ENCODE data around the gene SCARB2. TPM values are rescaled to one million over a fixed set of nuclear protein-coding genes. Genes with fewer than 3 reads are reported as not detected.
A peak's percentile ranks its signal among the peaks of the same experiment; 100 is the strongest.

Gene SCARB2
- total and polyA plus RNA-seq, 2 donors (not counting 1 experiment from before 2014, with no cell fraction given), result 195 to 365 TPM

DNA sequence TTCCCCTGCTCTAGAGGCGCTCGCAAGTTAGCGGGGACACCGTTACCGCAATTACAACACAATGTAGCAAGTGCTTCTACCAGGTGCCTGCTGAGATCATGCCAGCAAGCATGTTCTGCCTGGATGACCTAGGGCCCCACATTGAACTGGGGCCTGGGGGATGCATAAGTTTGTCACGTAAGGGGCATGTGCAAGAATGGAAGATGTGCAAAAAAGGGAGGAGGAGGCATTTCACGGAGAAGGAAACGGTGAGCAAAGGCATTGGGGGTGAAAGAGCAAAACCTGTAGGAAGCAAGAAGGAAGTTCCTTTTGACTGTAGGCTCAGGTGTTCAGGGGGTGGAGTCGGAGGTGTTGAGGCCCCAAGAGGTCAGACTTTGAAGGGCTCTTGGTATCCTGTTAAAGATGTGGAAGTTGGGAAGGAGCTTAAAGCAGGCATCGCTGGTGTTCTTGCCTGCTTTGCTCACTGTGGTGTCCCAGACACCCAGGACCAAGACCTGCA lies 602 bp upstream of the SCARB2 start:
- Histone ChIP-seq H3K79me2 (ENCODE audit: control insufficient read depth, insufficient read depth, low read length) (peaks cover 41% of the 10 kb centered on the region), H3K4me1 (ENCODE audit: control insufficient read depth, extremely low read depth, insufficient read depth, low read length) (peaks cover 12% of the 10 kb centered on the region)
- TF ChIP-seq, protein P1, sequence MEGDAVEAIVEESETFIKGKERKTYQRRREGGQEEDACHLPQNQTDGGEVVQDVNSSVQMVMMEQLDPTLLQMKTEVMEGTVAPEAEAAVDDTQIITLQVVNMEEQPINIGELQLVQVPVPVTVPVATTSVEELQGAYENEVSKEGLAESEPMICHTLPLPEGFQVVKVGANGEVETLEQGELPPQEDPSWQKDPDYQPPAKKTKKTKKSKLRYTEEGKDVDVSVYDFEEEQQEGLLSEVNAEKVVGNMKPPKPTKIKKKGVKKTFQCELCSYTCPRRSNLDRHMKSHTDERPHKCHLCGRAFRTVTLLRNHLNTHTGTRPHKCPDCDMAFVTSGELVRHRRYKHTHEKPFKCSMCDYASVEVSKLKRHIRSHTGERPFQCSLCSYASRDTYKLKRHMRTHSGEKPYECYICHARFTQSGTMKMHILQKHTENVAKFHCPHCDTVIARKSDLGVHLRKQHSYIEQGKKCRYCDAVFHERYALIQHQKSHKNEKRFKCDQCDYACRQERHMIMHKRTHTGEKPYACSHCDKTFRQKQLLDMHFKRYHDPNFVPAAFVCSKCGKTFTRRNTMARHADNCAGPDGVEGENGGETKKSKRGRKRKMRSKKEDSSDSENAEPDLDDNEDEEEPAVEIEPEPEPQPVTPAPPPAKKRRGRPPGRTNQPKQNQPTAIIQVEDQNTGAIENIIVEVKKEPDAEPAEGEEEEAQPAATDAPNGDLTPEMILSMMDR (conservative IDR thresholded peaks at IDR 0.05 in 1 of 2, IDR thresholded peaks at IDR 0.05 in 1 of 2; ENCODE audit: low read depth in 1 of 2, low read length in 2 of 2), result no peak
- TF ChIP-seq EZH2 (IDR thresholded peaks at IDR 0.05; ENCODE audit: low read length, missing control alignments), result no peak

DNA sequence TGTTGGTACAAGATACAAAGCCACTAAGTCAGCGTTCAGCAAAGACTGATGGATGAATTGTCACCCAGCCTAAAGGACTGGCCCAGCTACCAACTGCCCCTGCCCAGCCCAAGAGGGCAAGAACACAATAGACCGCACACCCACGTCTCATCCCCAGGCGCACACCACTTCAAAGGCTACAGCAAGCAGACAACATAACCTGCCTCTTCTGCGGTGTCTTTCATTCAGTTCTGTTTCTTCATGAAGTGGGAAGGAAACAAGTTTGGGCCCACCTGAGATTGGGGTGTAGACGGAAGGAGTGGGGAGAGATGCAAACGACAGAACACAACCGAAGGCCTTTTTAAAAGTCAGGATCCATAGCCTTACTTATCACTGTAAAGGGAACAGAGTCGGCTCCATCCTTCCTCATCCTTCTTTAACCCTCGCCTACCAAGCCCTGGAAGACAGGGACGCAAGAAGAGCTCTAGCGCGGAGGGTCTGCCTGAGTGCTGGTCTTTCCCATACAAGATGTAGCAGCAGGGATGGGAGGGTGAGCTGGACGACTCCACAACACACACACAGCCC lies 691 bp downstream of the SCARB2 start:
- TF ChIP-seq, protein P1 (conservative IDR thresholded peaks at IDR 0.05 in 1 of 2, IDR thresholded peaks at IDR 0.05 in 1 of 2; ENCODE audit: low read depth in 1 of 2, low read length in 2 of 2), result no peak
- TF ChIP-seq EZH2 (IDR thresholded peaks at IDR 0.05; ENCODE audit: low read length, missing control alignments), result no peak
- H4K20me1 ChIP-seq (ENCODE audit: control insufficient read depth, extremely low read depth, insufficient read depth, low read length), result no peaks in the 10 kb centered on the region
- DNase-seq (ENCODE audit: low read depth in 2 of 2), result peak; percentile 60 to 68
- H3K27me3 ChIP-seq (ENCODE audit: control insufficient read depth, insufficient read depth, low read length), result no peaks in the 10 kb centered on the region
- H3K4me2 ChIP-seq (ENCODE audit: extremely low read depth, insufficient read depth, low read length), result peak overlapping the region; percentile 99
- no peaks in the 10 kb centered on the region for H3K36me3 ChIP-seq (ENCODE audit: control insufficient read depth, insufficient read depth, low read length)
- peak overlapping the region; percentile 68 to 94 (median 88) for H3K4me3 ChIP-seq (replicated peaks in 1 of 4; ENCODE audit: control extremely low read depth in 1 of 4, insufficient read depth in 1 of 4, low read depth in 3 of 4, low read length in 4 of 4)
- peaks cover 50% of the 10 kb centered on the region for H3K79me2 ChIP-seq (ENCODE audit: control insufficient read depth, insufficient read depth, low read length)
- peak overlapping the region; percentile 91 for H3K9ac ChIP-seq (ENCODE audit: insufficient read depth, low read length)
- peaks cover 14% of the 10 kb centered on the region for H3K4me1 ChIP-seq (ENCODE audit: control insufficient read depth, extremely low read depth, insufficient read depth, low read length)
- peak overlapping the region; percentile 54 for H2AFZ ChIP-seq (ENCODE audit: low read length)
- H3K27ac ChIP-seq (ENCODE audit: insufficient read depth, low read length), result peak overlapping the region; percentile 96
- H3K9me3 ChIP-seq (ENCODE audit: control insufficient read depth, insufficient read depth, low read depth, low read length), result no peaks in the 10 kb centered on the region

More for the DNA sequence above, 602 bp upstream of the SCARB2 start:
- Histone ChIP-seq H4K20me1 (ENCODE audit: control insufficient read depth, extremely low read depth, insufficient read depth, low read length) (no peaks in the 10 kb centered on the region), H2AFZ (ENCODE audit: low read length) (peak overlapping the region; percentile 57), H3K27me3 (ENCODE audit: control insufficient read depth, insufficient read depth, low read length) (no peaks in the 10 kb centered on the region), H3K27ac (ENCODE audit: insufficient read depth, low read length) (peak overlapping the region; percentile 96), H3K4me2 (ENCODE audit: extremely low read depth, insufficient read depth, low read length) (peak overlapping the region; percentile 74), H3K9me3 (ENCODE audit: control insufficient read depth, insufficient read depth, low read depth, low read length) (no peaks in the 10 kb centered on the region), H3K4me3 (replicated peaks in 1 of 4; ENCODE audit: control extremely low read depth in 1 of 4, insufficient read depth in 1 of 4, low read depth in 3 of 4, low read length in 4 of 4) (peak overlapping the region; percentile 32 to 78 (median 61)), H3K9ac (ENCODE audit: insufficient read depth, low read length) (peak overlapping the region; percentile 91), H3K36me3 (ENCODE audit: control insufficient read depth, insufficient read depth, low read length) (no peaks in the 10 kb centered on the region)
- DNase-seq (ENCODE audit: low read depth in 2 of 2), result no peak

DNA sequence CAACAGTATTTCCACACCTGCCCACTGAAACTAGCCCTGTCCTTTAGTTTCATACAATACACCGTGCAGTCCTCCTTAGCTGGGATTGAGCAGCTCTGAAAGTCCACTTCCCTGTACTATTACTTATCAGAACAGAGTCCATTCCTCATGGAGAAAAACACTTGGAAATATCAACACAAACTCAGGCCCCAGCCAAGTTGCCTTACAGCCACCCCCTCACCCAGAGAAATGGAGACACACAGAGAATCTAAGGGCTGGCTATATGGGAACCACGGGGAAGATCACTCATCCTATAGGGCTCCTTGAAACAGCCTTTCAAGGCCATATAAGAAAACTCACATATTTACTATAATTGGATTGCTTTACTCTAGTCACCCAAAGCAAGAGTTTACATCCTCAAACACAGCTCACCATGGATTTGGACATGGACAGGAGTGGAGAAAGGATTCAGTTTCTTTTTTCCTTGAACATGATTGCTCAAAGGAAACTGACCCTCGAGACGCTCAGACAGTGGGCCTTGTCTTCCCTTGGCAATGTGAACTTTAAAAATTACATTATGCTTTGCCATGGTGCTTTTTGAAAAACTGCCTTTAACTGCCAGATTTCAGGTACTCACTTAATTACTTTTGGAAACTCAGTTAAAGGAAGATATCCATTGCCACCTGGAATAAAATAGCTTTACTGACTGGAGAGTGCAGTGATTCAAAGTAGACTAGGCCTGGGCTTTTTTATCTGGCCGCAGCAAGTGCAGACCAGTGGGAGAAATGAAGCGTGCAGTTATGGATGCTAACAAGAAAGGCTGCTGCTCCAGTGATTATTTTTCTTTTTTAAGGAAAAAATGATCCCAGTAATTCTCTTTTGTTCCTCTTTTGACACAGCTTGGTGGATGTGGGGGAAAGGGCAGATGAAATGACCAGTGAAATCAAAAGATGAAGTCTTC lies 1.6 kb downstream of the SCARB2 start:
- Histone ChIP-seq H3K4me3 (replicated peaks in 1 of 4; ENCODE audit: control extremely low read depth in 1 of 4, insufficient read depth in 1 of 4, low read depth in 3 of 4, low read length in 4 of 4) (peak overlapping the region; percentile 68 to 94 (median 88)), H3K79me2 (ENCODE audit: control insufficient read depth, insufficient read depth, low read length) (peaks cover 59% of the 10 kb centered on the region), H3K4me1 (ENCODE audit: control insufficient read depth, extremely low read depth, insufficient read depth, low read length) (peaks cover 19% of the 10 kb centered on the region), H3K27ac (ENCODE audit: insufficient read depth, low read length) (peak overlapping the region; percentile 96), H4K20me1 (ENCODE audit: control insufficient read depth, extremely low read depth, insufficient read depth, low read length) (no peaks in the 10 kb centered on the region), H3K4me2 (ENCODE audit: extremely low read depth, insufficient read depth, low read length) (peak overlapping the region; percentile 99), H3K9me3 (ENCODE audit: control insufficient read depth, insufficient read depth, low read depth, low read length) (no peaks in the 10 kb centered on the region), H3K9ac (ENCODE audit: insufficient read depth, low read length) (peak overlapping the region; percentile 91), H3K36me3 (ENCODE audit: control insufficient read depth, insufficient read depth, low read length) (no peaks in the 10 kb centered on the region), H2AFZ (ENCODE audit: low read length) (no peak overlapping the region), H3K27me3 (ENCODE audit: control insufficient read depth, insufficient read depth, low read length) (no peaks in the 10 kb centered on the region)
- peak; percentile 25 to 38 for DNase-seq (ENCODE audit: low read depth in 2 of 2)
- no peak for TF ChIP-seq EZH2 (IDR thresholded peaks at IDR 0.05; ENCODE audit: low read length, missing control alignments)
- TF ChIP-seq, protein P1 (conservative IDR thresholded peaks at IDR 0.05 in 1 of 2, IDR thresholded peaks at IDR 0.05 in 1 of 2; ENCODE audit: low read depth in 1 of 2, low read length in 2 of 2), result no peak

All from fibroblast of lung (primary cell).